NCI-H2081 (cell line): ENCODE data around the gene CCNJL.
"Not testable (repeated sequence)": the region's sequence is repeated elsewhere in the genome, so short reads cannot be mapped to it uniquely, and the experiment has no call there.

Experiments used
- DNase-seq, 2 experiments: peaks; one replicate each; lab custom pipeline; 2025; lab: John Stamatoyannopoulos, UW

The CCNJL gene

GRCh38 chr5:160260881-160261815 is 51.2 kb downstream of the CCNJL start:
- DNase-seq, result no peak

GRCh38 chr5:160260006-160260775 is 52.2 kb downstream of the CCNJL start:
- DNase-seq, result no peak

GRCh38 chr5:160259341-160259740 is 53.0 kb downstream of the CCNJL start:
- no peak for DNase-seq

- no peak for DNase-seq
Observed at GRCh38 chr5:160254706-160255105, 57.7 kb downstream of the CCNJL start.

GRCh38 chr5:160253441-160253840 is 58.9 kb downstream of the CCNJL start:
- no peak for DNase-seq

- DNase-seq, result no peak
Observed at GRCh38 chr5:160252916-160253315, 59.4 kb downstream of the CCNJL start.

- no peak for DNase-seq
Observed at GRCh38 chr5:160251406-160252155, 60.8 kb downstream of the CCNJL start.

- no peak for DNase-seq
Observed at GRCh38 chr5:160250826-160251225, 61.5 kb downstream of the CCNJL start.

- no peak for DNase-seq
Observed at GRCh38 chr5:160250226-160250625, 62.1 kb downstream of the CCNJL start.

GRCh38 chr5:160249570-160249969 is 62.8 kb downstream of the CCNJL start:
- not testable (repeated sequence) for DNase-seq

- DNase-seq, result no peak
Observed at GRCh38 chr5:160245506-160246086, 66.8 kb downstream of the CCNJL start.

- no peak for DNase-seq
Observed at GRCh38 chr5:160242145-160242544, 70.2 kb downstream of the CCNJL start.

- no peak for DNase-seq
Observed at GRCh38 chr5:160240350-160240749, 72.0 kb downstream of the CCNJL start.

- no peak for DNase-seq
Observed at GRCh38 chr5:160237571-160238093, 74.7 kb downstream of the CCNJL start.

- no peak for DNase-seq
Observed at GRCh38 chr5:160235731-160236130, 76.6 kb downstream of the CCNJL start.

GRCh38 chr5:160233215-160233614 is 79.1 kb downstream of the CCNJL start:
- DNase-seq, result no peak

GRCh38 chr5:160231783-160232342 is 80.5 kb downstream of the CCNJL start:
- no peak for DNase-seq

- no peak for DNase-seq
Observed at GRCh38 chr5:160230686-160231527, 81.5 kb downstream of the CCNJL start.

GRCh38 chr5:160229190-160229742 is 83.1 kb downstream of the CCNJL start, which contains the start of gene FABP6:
TSS of gene FABP6 (plus strand) at chr5:160229506. CDS start at chr5:160229558, 52 bp downstream.
- DNase-seq, result no peak

GRCh38 chr5:160227012-160227411 is 85.4 kb downstream of the CCNJL start:
- no peak for DNase-seq
